Measurements from ENCODE around the gene DEAF1. TPM values are rescaled to one million over a fixed set of nuclear protein-coding genes. Genes with fewer than 3 reads are reported as not detected.

DEAF1 gene
- polyA plus RNA-seq, 12 donors, result 20.7 to 41.0 (median 24.3) TPM; not detected in 1

Other genes starting within 250 kb of the DEAF1 start
- 10 to 100 TPM in 11 of 12 donors, not detected in 1; 22.7 to 52.4 (median 26.0) TPM for gene PTDSS2, start 244.9 kb downstream of the DEAF1 start, polyA plus RNA-seq (ENCODE audit: insufficient read length in 12 of 12)
- 100 to 1,000 TPM in 1 of 12 donors, 10 to 100 TPM in 10, not detected in 1; 69.4 to 126 (median 78.8) TPM for gene RNH1, start 188.0 kb downstream of the DEAF1 start, polyA plus RNA-seq (ENCODE audit: insufficient read length in 12 of 12)
- gene HRAS, start 159.6 kb downstream of the DEAF1 start, polyA plus RNA-seq (ENCODE audit: insufficient read length in 12 of 12), result 100 to 1,000 TPM in 6 of 12 donors, 10 to 100 TPM in 5, not detected in 1; 62.1 to 123 (median 101) TPM
- 1 to 10 TPM in 10 of 12 donors, not detected in 2; 1.7 to 8.2 (median 4.3) TPM for gene LRRC56, start 157.7 kb downstream of the DEAF1 start, polyA plus RNA-seq (ENCODE audit: insufficient read length in 12 of 12)
- 1 to 10 TPM in 1 of 12 donors, under 1 TPM in 9, not detected in 2; 0.17 to 2.5 (median 0.50) TPM for gene LMNTD2, start 134.5 kb downstream of the DEAF1 start, polyA plus RNA-seq (ENCODE audit: insufficient read length in 12 of 12)
- gene RASSF7, start 134.3 kb downstream of the DEAF1 start, polyA plus RNA-seq (ENCODE audit: insufficient read length in 12 of 12), result 10 to 100 TPM in 1 of 12 donors, 1 to 10 TPM in 10, not detected in 1; 1.7 to 15.5 (median 2.4) TPM
- 10 to 100 TPM in 11 of 12 donors, not detected in 1; 13.6 to 31.4 (median 14.8) TPM for gene PHRF1, start 118.8 kb downstream of the DEAF1 start, polyA plus RNA-seq (ENCODE audit: insufficient read length in 12 of 12)
- gene IRF7, start 79.3 kb downstream of the DEAF1 start, polyA plus RNA-seq (ENCODE audit: insufficient read length in 12 of 12), result 10 to 100 TPM in 5 of 12 donors, 1 to 10 TPM in 6, not detected in 1; 6.6 to 15.3 (median 9.9) TPM
- gene CDHR5, start 70.3 kb downstream of the DEAF1 start, polyA plus RNA-seq (ENCODE audit: insufficient read length in 12 of 12), result 100 to 1,000 TPM in 1 of 12 donors, 1 to 10 TPM in 7, under 1 TPM in 3, not detected in 1; 0.49 to 137 (median 1.7) TPM
- gene SCT, start 68.0 kb downstream of the DEAF1 start, polyA plus RNA-seq (ENCODE audit: insufficient read length in 12 of 12), result 100 to 1,000 TPM in 1 of 12 donors, 10 to 100 TPM in 9, not detected in 2; 17.6 to 109 (median 52.1) TPM
- under 1 TPM in 9 of 12 donors, not detected in 3; 0.36 to 0.98 (median 0.71) TPM for gene DRD4, start 58.0 kb downstream of the DEAF1 start, polyA plus RNA-seq (ENCODE audit: insufficient read length in 12 of 12)
- gene TMEM80, start 594 bp upstream of the DEAF1 start, polyA plus RNA-seq (ENCODE audit: insufficient read length in 12 of 12), result 10 to 100 TPM in 11 of 12 donors, not detected in 1; 13.0 to 34.8 (median 18.9) TPM
- 10 to 100 TPM in 4 of 12 donors, 1 to 10 TPM in 7, not detected in 1; 1.2 to 54.4 (median 2.7) TPM for gene EPS8L2, start 11.0 kb upstream of the DEAF1 start, polyA plus RNA-seq (ENCODE audit: insufficient read length in 12 of 12)
- 100 to 1,000 TPM in 1 of 12 donors, 10 to 100 TPM in 10, not detected in 1; 53.5 to 102 (median 62.2) TPM for gene TALDO1, start 52.2 kb upstream of the DEAF1 start, polyA plus RNA-seq (ENCODE audit: insufficient read length in 12 of 12)
- 10 to 100 TPM in 11 of 12 donors, not detected in 1; 32.8 to 54.7 (median 36.4) TPM for gene GATD1, start 82.3 kb upstream of the DEAF1 start, polyA plus RNA-seq (ENCODE audit: insufficient read length in 12 of 12)
- gene CEND1, start 94.9 kb upstream of the DEAF1 start, polyA plus RNA-seq (ENCODE audit: insufficient read length in 12 of 12), result under 1 TPM in 10 of 12 donors, not detected in 2; 0.13 to 0.77 (median 0.36) TPM
- 10 to 100 TPM in 6 of 12 donors, 1 to 10 TPM in 5, not detected in 1; 7.9 to 15.5 (median 10.6) TPM for gene SLC25A22, start 103.1 kb upstream of the DEAF1 start, polyA plus RNA-seq (ENCODE audit: insufficient read length in 12 of 12)
- gene PIDD1, start 110.0 kb upstream of the DEAF1 start, polyA plus RNA-seq (ENCODE audit: insufficient read length in 12 of 12), result 10 to 100 TPM in 1 of 12 donors, 1 to 10 TPM in 10, not detected in 1; 4.5 to 11.4 (median 6.5) TPM
- 1,000 to 10,000 TPM; 1,154 to 1,810 (median 1,407) TPM for gene RPLP2, start 114.7 kb upstream of the DEAF1 start, polyA plus RNA-seq (ENCODE audit: insufficient read length in 12 of 12)
- gene PNPLA2, start 123.7 kb upstream of the DEAF1 start, polyA plus RNA-seq (ENCODE audit: insufficient read length in 12 of 12), result 10 to 100 TPM in 11 of 12 donors, not detected in 1; 19.5 to 40.3 (median 23.8) TPM
- 10 to 100 TPM in 5 of 12 donors, 1 to 10 TPM in 6, not detected in 1; 5.8 to 34.3 (median 9.8) TPM for gene CRACR2B, start 132.7 kb upstream of the DEAF1 start, polyA plus RNA-seq (ENCODE audit: insufficient read length in 12 of 12)
- 100 to 1,000 TPM in 10 of 12 donors, 10 to 100 TPM in 1, not detected in 1; 75.9 to 300 (median 133) TPM for gene CD151, start 137.7 kb upstream of the DEAF1 start, polyA plus RNA-seq (ENCODE audit: insufficient read length in 12 of 12)
- 100 to 1,000 TPM in 6 of 12 donors, 10 to 100 TPM in 5, not detected in 1; 78.8 to 121 (median 100) TPM for gene POLR2L, start 147.3 kb upstream of the DEAF1 start, polyA plus RNA-seq (ENCODE audit: insufficient read length in 12 of 12)
- gene TSPAN4, start 147.6 kb upstream of the DEAF1 start, polyA plus RNA-seq (ENCODE audit: insufficient read length in 12 of 12), result 100 to 1,000 TPM in 1 of 12 donors, 10 to 100 TPM in 10, not detected in 1; 35.8 to 102 (median 46.9) TPM
- gene CHID1, start 215.6 kb upstream of the DEAF1 start, polyA plus RNA-seq (ENCODE audit: insufficient read length in 12 of 12), result 10 to 100 TPM in 11 of 12 donors, not detected in 1; 45.9 to 70.1 (median 58.2) TPM
- 100 to 1,000 TPM in 1 of 12 donors, 10 to 100 TPM in 10, not detected in 1; 39.8 to 131 (median 46.5) TPM for gene AP2A2, start 230.6 kb upstream of the DEAF1 start, polyA plus RNA-seq (ENCODE audit: insufficient read length in 12 of 12)